GM19025 (cell line): Measurements from ENCODE around the gene GADD45A.

ENCODE experiments used
- ATAC-seq: cut with Tn5 transposase; IDR thresholded peaks from one replicate; pipeline ENCODE4 v1.9.1; 2021; ENCODE audit warnings: mild to moderate bottlenecking, low read depth, moderate library complexity; ENCODE audit not compliant: unreplicated experiment

The GADD45A gene

DNA sequence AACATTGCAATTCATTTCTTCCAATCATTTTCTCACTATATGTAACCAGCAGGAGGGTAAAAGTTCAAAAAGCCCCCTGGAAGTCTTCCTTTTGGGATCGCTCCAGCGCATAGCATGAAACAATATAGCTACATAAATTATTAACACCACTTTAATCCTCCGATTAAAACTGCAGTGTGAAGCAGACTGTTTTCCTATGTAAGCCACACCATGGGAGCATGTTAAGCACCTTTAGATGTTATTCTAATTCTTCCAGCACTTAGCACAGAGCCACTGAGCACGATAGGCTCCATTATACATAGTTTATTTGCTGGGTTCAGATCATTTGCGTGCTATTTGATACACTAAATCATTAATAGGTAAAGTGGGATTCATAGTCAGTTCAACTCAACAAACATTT is 18.4 kb upstream of the GADD45A start:
- no peak for ATAC-seq

DNA sequence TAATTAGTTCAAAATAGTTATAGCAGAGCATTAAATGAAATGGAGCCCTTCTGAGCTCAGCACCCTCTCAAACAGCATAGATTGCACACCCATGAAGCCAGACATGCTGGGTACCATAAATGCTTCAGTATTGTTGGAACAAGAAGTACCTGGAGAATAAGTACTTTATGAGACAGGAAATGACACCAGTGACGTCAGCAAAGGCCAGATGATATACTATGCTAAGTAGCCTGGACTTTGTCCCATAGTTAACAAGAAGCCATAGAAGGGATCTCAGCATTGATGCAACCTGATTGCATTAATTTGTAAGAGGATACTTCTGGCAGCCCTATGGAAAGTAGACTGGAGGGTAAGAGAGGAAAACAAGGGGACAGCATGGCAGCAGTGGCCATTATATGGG is 16.3 kb upstream of the GADD45A start:
- ATAC-seq, result no peak

DNA sequence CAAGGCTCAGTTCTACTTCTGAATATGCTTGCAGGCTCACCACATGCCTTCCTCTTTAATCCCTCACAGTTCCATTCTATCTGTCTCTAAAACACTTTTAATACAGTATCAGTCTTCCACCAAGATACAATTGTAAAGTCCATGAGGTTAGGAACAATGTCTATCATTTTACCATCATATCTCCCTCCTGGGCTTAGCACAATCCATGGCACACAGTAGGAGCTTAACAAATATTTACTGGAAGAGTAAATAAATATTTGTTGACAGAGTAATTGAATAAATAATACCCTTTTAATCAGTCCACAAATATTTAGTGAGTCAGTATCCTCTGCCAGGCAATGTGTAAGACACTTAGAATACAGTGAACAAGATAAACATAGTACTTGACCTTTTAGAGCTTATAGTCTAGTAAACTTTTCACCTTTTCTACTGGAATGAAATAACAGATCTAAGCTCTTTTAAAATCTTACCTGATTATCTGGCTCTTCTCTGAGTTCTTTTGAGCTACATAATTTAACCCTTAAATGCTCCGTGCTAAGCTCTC is 12.7 kb upstream of the GADD45A start:
- no peak for ATAC-seq

GRCh38 chr1:67673468-67674201 is 11.4 kb upstream of the GADD45A start:
- ATAC-seq, result no peak

GRCh38 chr1:67674260-67675011 is 10.6 kb upstream of the GADD45A start:
- no peak for ATAC-seq

GRCh38 chr1:67675800-67676199 is 9.2 kb upstream of the GADD45A start:
- ATAC-seq, result peak; percentile 81

- no peak for ATAC-seq
Measured at GRCh38 chr1:67676287-67676686, 8.7 kb upstream of the GADD45A start.

GRCh38 chr1:67676946-67677345 is 8.1 kb upstream of the GADD45A start:
- ATAC-seq, result no peak

DNA sequence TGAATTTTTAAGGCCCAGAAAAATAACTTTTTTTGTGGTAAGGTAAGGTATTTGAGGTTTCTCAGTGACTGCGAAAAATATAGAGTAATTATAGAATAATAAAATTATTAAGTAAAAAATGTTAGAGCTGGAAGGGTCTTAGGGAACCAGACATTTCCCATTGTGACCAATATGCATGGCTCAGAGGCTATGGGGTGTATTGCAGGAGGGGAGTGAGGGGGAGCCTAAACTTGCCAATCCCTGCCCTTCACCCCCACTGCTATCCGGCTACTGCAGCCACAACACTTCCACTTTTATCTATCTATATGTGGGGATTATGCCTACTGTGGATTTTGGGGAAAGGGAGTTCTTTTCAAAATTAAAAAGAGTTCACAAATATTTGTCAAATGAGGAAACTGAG is 7.6 kb upstream of the GADD45A start:
- no peak for ATAC-seq

- no peak for ATAC-seq
Measured at GRCh38 chr1:67677930-67678329, 7.1 kb upstream of the GADD45A start.

GRCh38 chr1:67679691-67680090 is 5.3 kb upstream of the GADD45A start:
- ATAC-seq, result no peak

- no peak for ATAC-seq
Measured at GRCh38 chr1:67680486-67680885, 4.5 kb upstream of the GADD45A start.

DNA sequence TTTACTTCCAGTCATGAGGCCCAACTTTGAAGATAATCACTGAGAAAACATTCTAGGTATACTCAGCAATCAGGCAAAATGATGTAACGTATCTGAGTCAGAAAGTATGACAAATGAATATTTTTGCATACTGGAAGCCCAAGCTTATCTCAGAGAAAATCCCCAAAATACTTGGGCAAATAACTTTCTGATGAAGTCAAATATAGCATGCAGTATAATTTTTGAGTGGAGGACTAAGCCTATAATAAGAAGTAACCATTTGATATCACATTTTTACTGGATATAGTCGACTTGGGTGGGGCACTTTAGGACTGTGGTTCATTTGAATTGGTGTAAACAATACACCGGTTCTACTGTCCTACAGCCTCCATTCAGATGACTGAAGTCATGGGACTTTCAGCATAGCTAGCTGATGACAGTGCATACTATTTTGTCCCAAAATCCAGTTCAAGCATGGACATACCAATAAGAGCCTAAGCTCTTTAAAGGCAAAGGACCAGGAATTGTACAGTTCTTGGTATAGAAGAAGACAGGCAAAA is 2.3 kb upstream of the GADD45A start:
- ATAC-seq, result no peak

GRCh38 chr1:67683316-67683715 is 1.7 kb upstream of the GADD45A start:
- no peak for ATAC-seq

GRCh38 chr1:67683766-67684525 is 1.1 kb upstream of the GADD45A start:
- ATAC-seq, result no peak

DNA sequence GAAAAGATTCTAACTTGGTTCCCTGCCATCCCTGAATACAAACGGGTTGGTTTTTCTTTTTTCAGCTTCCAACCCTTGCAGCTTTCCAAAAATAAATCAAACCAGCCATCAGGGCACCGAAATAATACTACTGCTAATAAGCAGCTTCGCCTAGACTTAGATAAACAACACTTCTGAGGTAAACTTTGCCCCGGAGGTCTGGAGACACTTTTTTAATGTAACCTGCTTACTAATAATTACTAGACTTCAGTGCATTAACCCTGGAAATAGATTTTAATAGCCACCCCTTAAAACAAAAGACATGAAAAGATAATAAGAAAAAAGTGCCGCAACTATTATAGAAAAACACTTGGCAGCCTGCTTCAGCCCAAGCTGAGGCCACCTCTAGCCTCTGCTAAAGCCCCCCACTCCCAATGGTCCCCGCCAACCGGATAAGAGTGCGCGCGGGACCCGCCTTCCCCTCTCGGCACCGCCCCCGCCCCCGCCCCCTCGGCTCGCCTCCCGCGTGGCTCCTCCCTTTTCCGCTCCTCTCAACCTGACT is 405 bp upstream of the GADD45A start:
- no peak for ATAC-seq

DNA sequence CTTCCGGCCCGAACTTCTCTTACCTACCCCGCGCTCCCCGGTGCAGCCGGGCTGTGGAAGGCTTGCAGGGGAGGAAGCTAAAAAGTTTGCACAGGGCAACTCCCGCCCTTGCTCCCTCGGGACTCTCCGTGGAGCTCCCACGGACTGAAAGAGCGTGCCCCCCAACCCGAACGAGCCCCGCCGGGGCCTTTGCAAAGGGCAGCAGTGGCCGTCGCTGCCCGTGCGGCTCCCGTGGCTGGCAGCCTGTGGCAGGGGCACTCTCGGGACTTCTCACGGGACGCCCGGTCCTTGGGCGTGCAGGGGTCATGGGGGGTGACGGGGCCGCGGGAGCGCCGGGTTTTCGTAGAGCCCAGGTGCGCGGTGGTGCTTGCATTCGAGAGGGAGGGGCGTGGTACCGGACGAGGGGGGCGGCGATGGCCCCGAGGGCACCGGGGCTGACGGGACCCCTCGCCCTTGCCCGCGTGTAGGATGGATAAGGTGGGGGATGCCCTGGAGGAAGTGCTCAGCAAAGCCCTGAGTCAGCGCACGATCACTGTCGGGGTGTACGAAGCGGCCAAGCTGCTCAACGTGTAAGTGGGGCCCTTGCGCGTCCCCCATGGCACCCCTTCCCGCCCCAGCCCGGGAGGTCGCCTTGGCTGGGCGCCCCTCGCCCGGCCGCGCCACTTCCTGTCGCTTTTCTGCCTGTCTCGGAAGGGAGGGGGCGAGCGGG is 711 bp downstream of the GADD45A start:
- ATAC-seq, result peak; percentile 6

DNA sequence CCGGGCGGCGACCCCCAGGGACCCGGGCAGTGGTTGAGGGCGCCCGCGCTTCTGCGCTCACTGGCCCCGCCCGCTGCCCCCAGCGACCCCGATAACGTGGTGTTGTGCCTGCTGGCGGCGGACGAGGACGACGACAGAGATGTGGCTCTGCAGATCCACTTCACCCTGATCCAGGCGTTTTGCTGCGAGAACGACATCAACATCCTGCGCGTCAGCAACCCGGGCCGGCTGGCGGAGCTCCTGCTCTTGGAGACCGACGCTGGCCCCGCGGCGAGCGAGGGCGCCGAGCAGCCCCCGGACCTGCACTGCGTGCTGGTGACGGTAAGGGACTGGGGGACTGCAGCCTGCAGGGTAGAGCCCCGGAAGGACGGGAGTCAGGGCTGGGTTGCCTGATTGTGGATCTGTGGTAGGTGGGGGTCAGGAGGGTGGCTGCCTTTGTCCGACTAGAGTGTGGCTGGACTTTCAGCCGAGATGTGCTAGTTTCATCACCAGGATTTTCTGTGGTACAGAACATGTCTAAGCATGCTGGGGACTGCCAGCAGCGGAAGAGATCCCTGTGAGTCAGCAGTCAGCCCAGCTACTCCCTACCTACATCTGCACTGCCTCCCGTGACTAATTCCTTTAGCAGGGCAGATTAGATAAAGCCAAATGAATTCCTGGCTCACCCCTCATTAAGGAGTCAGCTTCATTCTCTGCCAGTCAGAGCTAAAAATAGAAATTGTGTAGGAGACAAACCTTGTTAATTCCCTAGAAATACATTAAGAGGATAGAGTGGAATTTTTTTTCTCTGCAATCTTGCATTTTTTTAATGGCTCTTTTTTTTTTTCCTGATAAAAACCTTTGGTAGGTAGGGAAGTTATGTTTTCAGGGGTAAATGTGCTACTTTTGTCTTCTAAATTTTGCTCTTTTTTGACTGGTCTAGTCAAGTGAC is 1.5 kb downstream of the GADD45A start:
- ATAC-seq, result peak; percentile 16

DNA sequence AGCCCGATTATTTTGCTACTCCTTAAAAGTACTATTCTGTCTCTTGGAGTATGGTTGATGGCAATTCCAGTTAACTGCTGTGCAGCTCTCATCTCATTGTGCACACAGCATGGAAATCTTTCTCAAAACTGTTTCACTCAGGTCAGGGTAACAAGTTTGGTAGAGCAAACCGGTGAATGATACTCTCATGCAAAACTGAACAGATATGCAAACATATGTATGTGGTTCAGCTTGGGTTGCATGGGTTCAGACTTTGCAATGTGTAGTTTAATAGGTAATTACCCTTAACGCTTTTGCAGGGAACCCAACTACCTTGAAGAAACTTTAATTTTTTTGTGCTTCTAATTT is 2.2 kb downstream of the GADD45A start:
- no peak for ATAC-seq
